Bone marrow (tissue), 2 donors: ENCODE data around the gene ITGA11.

Experiments
- DNase-seq, 2 donors: peaks; one replicate each; lab custom pipeline; 2025; lab: John Stamatoyannopoulos, UW

The ITGA11 gene

GRCh38 chr15:68445351-68445750 is 13.4 kb upstream of the ITGA11 start:
- DNase-seq: no peak

- no peak for DNase-seq
These were observed 12.4 kb upstream of the ITGA11 start for GRCh38 chr15:68444336-68444735.

GRCh38 chr15:68442903-68443302 is 10.9 kb upstream of the ITGA11 start:
- DNase-seq: no peak

- DNase-seq: no peak
These were observed 10.1 kb upstream of the ITGA11 start for GRCh38 chr15:68442041-68442440.

- no peak for DNase-seq
These were observed 9.2 kb upstream of the ITGA11 start for GRCh38 chr15:68441045-68441743.

- no peak for DNase-seq
These were observed 8.2 kb upstream of the ITGA11 start for GRCh38 chr15:68440136-68440535.

- DNase-seq: no peak
These were observed 7.5 kb upstream of the ITGA11 start for GRCh38 chr15:68439506-68439905.

- no peak for DNase-seq
These were observed 4.7 kb upstream of the ITGA11 start for GRCh38 chr15:68436680-68437079.

GRCh38 chr15:68435966-68436365 is 4.0 kb upstream of the ITGA11 start:
- no peak for DNase-seq

- no peak for DNase-seq
These were observed 2.1 kb upstream of the ITGA11 start for GRCh38 chr15:68434021-68434420.

- DNase-seq: no peak
These were observed 1.6 kb upstream of the ITGA11 start for GRCh38 chr15:68433551-68433950.

GRCh38 chr15:68432441-68433064 is 590 bp upstream of the ITGA11 start:
- DNase-seq: no peak

GRCh38 chr15:68431037-68431791 is 749 bp downstream of the ITGA11 start:
- no peak for DNase-seq

GRCh38 chr15:68430471-68431036 is 1.4 kb downstream of the ITGA11 start:
- no peak for DNase-seq

GRCh38 chr15:68429691-68430470 is 2.1 kb downstream of the ITGA11 start:
- DNase-seq: no peak

GRCh38 chr15:68428431-68428940 is 3.5 kb downstream of the ITGA11 start:
- no peak for DNase-seq

GRCh38 chr15:68427963-68428362 is 4.0 kb downstream of the ITGA11 start:
- no peak for DNase-seq

- no peak for DNase-seq
These were observed 4.6 kb downstream of the ITGA11 start for GRCh38 chr15:68427366-68427765.

GRCh38 chr15:68426116-68426515 is 5.8 kb downstream of the ITGA11 start:
- no peak for DNase-seq

GRCh38 chr15:68425428-68426060 is 6.4 kb downstream of the ITGA11 start:
- DNase-seq: no peak

- DNase-seq: no peak
These were observed 7.1 kb downstream of the ITGA11 start for GRCh38 chr15:68424754-68425390.
